GM10266 (cell line): ENCODE measurements around the gene FHL3.
"Not testable (repeated sequence)": the region's sequence is repeated elsewhere in the genome, so short reads cannot be mapped to it uniquely, and the experiment has no call there.

Experiments used
- DNase-seq: peaks from one replicate; pipeline ENCODE4 v3.0.0; 2012; ENCODE audit errors: extremely low spot score
- CTCF ChIP-seq: IDR thresholded peaks from 2 replicates; pipeline ENCODE4 v1.5.1; 2012; ENCODE audit warnings: mild to moderate bottlenecking, low read depth; ENCODE audit not compliant: control insufficient read depth, insufficient read depth; ENCODE audit errors: missing control alignments

FHL3 gene

GRCh38 chr1:38041936-38042834 lies 36.9 kb upstream of the FHL3 start:
- no peak for TF ChIP-seq CTCF
- DNase-seq: no peak

- DNase-seq: no peak
- no peak for TF ChIP-seq CTCF
Measured at GRCh38 chr1:38039331-38040088, 34.2 kb upstream of the FHL3 start.

GRCh38 chr1:38038861-38039260 lies 33.5 kb upstream of the FHL3 start:
- no peak for DNase-seq
- TF ChIP-seq CTCF: no peak

- peak; percentile 50 for TF ChIP-seq CTCF
- DNase-seq: no peak
Measured at GRCh38 chr1:38037221-38037939, 32.1 kb upstream of the FHL3 start.

- DNase-seq: no peak
- no peak for TF ChIP-seq CTCF
Measured at GRCh38 chr1:38034871-38035270, 29.6 kb upstream of the FHL3 start.

- not testable (repeated sequence) for DNase-seq
Measured at GRCh38 chr1:38032992-38033391, 27.7 kb upstream of the FHL3 start.

- no peak for TF ChIP-seq CTCF
- no peak for DNase-seq
Measured at GRCh38 chr1:38031513-38031866, 26.2 kb upstream of the FHL3 start.
